HEK293 (cell line): Measurements from ENCODE around the gene GEN1.

Source experiments
- CTCF ChIA-PET: fragments of 350-600 bp; formaldehyde crosslinking; extraction: SDS; loops from one replicate; lab custom pipeline; 2021; ENCODE audit warnings: antibody characterized with exemption; lab: Yijun Ruan, JAX
- POLR2A ChIA-PET: fragments of 300-600 bp; formaldehyde crosslinking; extraction: SDS; loops from one replicate; lab custom pipeline; 2020; ENCODE audit warnings: antibody characterized with exemption, inconsistent platforms; lab: Yijun Ruan, JAX
- H3K27ac ChIP-seq: fragments of 200-500 bp; sonication (Bioruptor generic); 2 replicates; pipeline ENCODE4 v1.5.1; 2014; ENCODE audit warnings: low read depth, low read length, control low read depth, inconsistent platforms; ENCODE audit errors: extremely low read depth
- H3K36me3 ChIP-seq, 2 experiments: fragments of 200-500 bp in 1 of 2; sonication (Bioruptor generic) in 1 of 2; 1 replicate in 1 of 2; 2 replicates in 1 of 2; pipeline ENCODE4 v1.5.1; 2014 to 2017; ENCODE audit warnings: inconsistent platforms in 2 of 2, low read length in 2 of 2; ENCODE audit not compliant: control insufficient read depth in 2 of 2, insufficient read depth in 1 of 2
- H3K4me1 ChIP-seq: fragments of 200-500 bp; sonication (Bioruptor generic); 2 replicates; pipeline ENCODE4 v1.5.1; 2014; ENCODE audit warnings: mild to moderate bottlenecking, low read length, inconsistent platforms; ENCODE audit not compliant: control insufficient read depth, insufficient read depth
- H3K4me3 ChIP-seq: 2 replicates; pipeline ENCODE4 v1.5.1; 2011; ENCODE audit warnings: low read depth, mild to moderate bottlenecking, control low read depth, low read length, moderate library complexity
- H3K9me3 ChIP-seq: fragments of 200-500 bp; sonication (Bioruptor generic); 2 replicates; pipeline ENCODE4 v1.5.1; 2014; ENCODE audit warnings: low read depth, low read length, inconsistent platforms; ENCODE audit not compliant: control insufficient read depth, insufficient read depth
- ELK4 ChIP-seq: IDR thresholded peaks from 2 replicates; pipeline ENCODE4 v1.6.1; 2011; ENCODE audit warnings: mild to moderate bottlenecking, low read depth, low read length, borderline replicate concordance
- GFI1B ChIP-seq: fragments of 450-650 bp; formaldehyde crosslinking; IDR thresholded peaks from 2 replicates; pipeline ENCODE4 v1.5.1; 2016; ENCODE audit warnings: missing biosample characterization, missing genetic modification characterization
- HOXD13 ChIP-seq: sonication (generic); formaldehyde crosslinking; IDR thresholded peaks from 2 replicates; pipeline ENCODE4 v1.8.0; 2022; ENCODE audit warnings: missing genetic modification reagents, borderline replicate concordance
- RBAK ChIP-seq: fragments of 450-650 bp; formaldehyde crosslinking; IDR thresholded peaks from 2 replicates; pipeline ENCODE4 v1.5.1; 2016; ENCODE audit warnings: missing biosample characterization, missing genetic modification characterization
- SCRT1 ChIP-seq: fragments of 450-650 bp; formaldehyde crosslinking; IDR thresholded peaks from 2 replicates; pipeline ENCODE4 v1.5.1; 2016; ENCODE audit warnings: missing biosample characterization, missing genetic modification characterization, borderline replicate concordance
- ZBTB6 ChIP-seq: fragments of 450-650 bp; formaldehyde crosslinking; IDR thresholded peaks from 2 replicates; pipeline ENCODE4 v1.5.1; 2017; ENCODE audit warnings: missing biosample characterization, missing genetic modification characterization
- ZFHX2 ChIP-seq: fragments of 450-650 bp; formaldehyde crosslinking; conservative IDR thresholded peaks from 2 replicates; pipeline ENCODE4 v1.5.1; 2016; ENCODE audit warnings: missing biosample characterization, missing genetic modification characterization
- ZFP37 ChIP-seq: fragments of 450-650 bp; formaldehyde crosslinking; IDR thresholded peaks from 2 replicates; pipeline ENCODE4 v1.5.1; 2016; ENCODE audit warnings: missing biosample characterization, missing genetic modification characterization
- ZNF140 ChIP-seq: fragments of 450-650 bp; formaldehyde crosslinking; IDR thresholded peaks from 2 replicates; pipeline ENCODE4 v1.5.1; 2016; ENCODE audit warnings: missing biosample characterization, missing genetic modification characterization
- ZNF157 ChIP-seq: fragments of 450-650 bp; formaldehyde crosslinking; IDR thresholded peaks from 2 replicates; pipeline ENCODE4 v1.5.1; 2016; ENCODE audit warnings: missing biosample characterization, missing genetic modification characterization
- ZNF2 ChIP-seq: fragments of 450-650 bp; formaldehyde crosslinking; IDR thresholded peaks from 2 replicates; pipeline ENCODE4 v1.5.1; 2016; ENCODE audit warnings: missing biosample characterization, missing genetic modification characterization
- ZNF248 ChIP-seq: fragments of 450-650 bp; formaldehyde crosslinking; IDR thresholded peaks from 2 replicates; pipeline ENCODE4 v1.5.1; 2017; ENCODE audit warnings: missing biosample characterization, missing genetic modification characterization
- ZNF391 ChIP-seq: fragments of 450-650 bp; formaldehyde crosslinking; IDR thresholded peaks from 2 replicates; pipeline ENCODE4 v1.5.1; 2016; ENCODE audit warnings: low read depth, missing biosample characterization, missing genetic modification characterization, borderline replicate concordance
- ZNF404 ChIP-seq: fragments of 450-650 bp; formaldehyde crosslinking; IDR thresholded peaks from 2 replicates; pipeline ENCODE4 v1.5.1; 2017; ENCODE audit warnings: missing biosample characterization, missing genetic modification characterization
- ZNF501 ChIP-seq: fragments of 450-650 bp; formaldehyde crosslinking; IDR thresholded peaks from 2 replicates; pipeline ENCODE4 v1.5.1; 2016; ENCODE audit warnings: missing biosample characterization, missing genetic modification characterization
- ZNF513 ChIP-seq: fragments of 450-650 bp; IDR thresholded peaks from 2 replicates; pipeline ENCODE4 v1.5.1; 2018; ENCODE audit warnings: missing biosample characterization, missing genetic modification characterization
- ZNF518A ChIP-seq: fragments of 450-650 bp; formaldehyde crosslinking; conservative IDR thresholded peaks from 2 replicates; pipeline ENCODE4 v1.5.1; 2016; ENCODE audit warnings: low read depth, missing biosample characterization, missing genetic modification characterization
- ZNF561 ChIP-seq: fragments of 450-650 bp; IDR thresholded peaks from 2 replicates; pipeline ENCODE4 v1.5.1; 2018; ENCODE audit warnings: missing biosample characterization, missing genetic modification characterization, borderline replicate concordance
- ZNF585B ChIP-seq: fragments of 450-650 bp; formaldehyde crosslinking; IDR thresholded peaks from 2 replicates; pipeline ENCODE4 v1.5.1; 2016; ENCODE audit warnings: missing biosample characterization, missing genetic modification characterization
- ZNF629 ChIP-seq: fragments of 450-650 bp; formaldehyde crosslinking; IDR thresholded peaks from 2 replicates; pipeline ENCODE4 v1.5.1; 2017; ENCODE audit warnings: missing biosample characterization, missing genetic modification characterization
- ZNF645 ChIP-seq: fragments of 450-650 bp; formaldehyde crosslinking; IDR thresholded peaks from 2 replicates; pipeline ENCODE4; 2016; ENCODE audit warnings: missing biosample characterization, missing genetic modification characterization
- ZNF747 ChIP-seq: fragments of 450-650 bp; formaldehyde crosslinking; IDR thresholded peaks from 2 replicates; pipeline ENCODE4 v1.5.1; 2016; ENCODE audit warnings: missing biosample characterization, missing genetic modification characterization
- ZNF768 ChIP-seq: fragments of 450-650 bp; formaldehyde crosslinking; IDR thresholded peaks from 2 replicates; pipeline ENCODE4 v1.5.1; 2018; ENCODE audit warnings: missing biosample characterization, mild to moderate bottlenecking, missing genetic modification characterization
- ZNF776 ChIP-seq: fragments of 450-650 bp; formaldehyde crosslinking; IDR thresholded peaks from 2 replicates; pipeline ENCODE4 v1.5.0; 2017; ENCODE audit warnings: missing biosample characterization, missing genetic modification characterization, borderline replicate concordance

Gene GEN1

GRCh38 chr2:17729880-17730279 is 24.1 kb upstream of the GEN1 start (continued):
- no peak for TF ChIP-seq ZNF645
- no peak for TF ChIP-seq SCRT1 (tag by site-specific recombination)
- no peak for TF ChIP-seq ZNF2
- TF ChIP-seq ZNF157 (tag by site-specific recombination), result no peak
- TF ChIP-seq ZNF747 (tag by site-specific recombination), result no peak
- TF ChIP-seq ZFP37 (tag by site-specific recombination), result no peak
- TF ChIP-seq RBAK (tag by site-specific recombination), result no peak
- TF ChIP-seq, all 188 proteins: peak for 0

- ChIA-PET CTCF (interaction anchor here (0.7 kb wide), 2 partner anchors 76 to 104 kb away, joined by 3 read pairs; no protein-coding TSS in a partner anchor), POLR2A (interaction anchor here (1.3 kb wide), 1 partner anchor 20 kb away, joined by 4 read pairs; the partner anchor contains the start of genes GEN1 and SMC6)
- TF ChIP-seq ZFHX2 (no peak), ZNF248 (tag by site-specific recombination) (no peak)
- Histone ChIP-seq H3K4me1 (no peaks in the 10 kb centered on the region), H3K36me3 (peaks cover 69 to 84% of the 10 kb centered on the region in 2 experiments), H3K9me3 (no peaks in the 10 kb centered on the region), H3K27ac (no peak overlapping the region), H3K4me3 (no peak overlapping the region)
These were observed 20.3 kb upstream of the GEN1 start for GRCh38 chr2:17733599-17733998.

- Histone ChIP-seq H3K9me3 (no peaks in the 10 kb centered on the region), H3K4me3 (no peak overlapping the region), H3K4me1 (no peaks in the 10 kb centered on the region), H3K27ac (no peak overlapping the region), H3K36me3 (peaks cover 66 to 85% of the 10 kb centered on the region in 2 experiments)
- TF ChIP-seq ZNF518A (tag by site-specific recombination), result no peak
- TF ChIP-seq ZNF776 (tag by site-specific recombination), result no peak
- no peak for TF ChIP-seq HOXD13 (CRISPR knock-in tag)
- TF ChIP-seq ZNF561 (tag by site-specific recombination), result no peak
- TF ChIP-seq ZNF501 (tag by site-specific recombination), result no peak
- no peak for TF ChIP-seq ZBTB6 (tag by site-specific recombination)
- no peak for TF ChIP-seq ZNF404 (tag by site-specific recombination)
- no peak for TF ChIP-seq ZNF768 (tag by site-specific recombination)
- no peak for TF ChIP-seq ZNF248 (tag by site-specific recombination)
- TF ChIP-seq ZNF629 (tag by site-specific recombination), result no peak
- no peak for TF ChIP-seq GFI1B (tag by site-specific recombination)
- TF ChIP-seq ZNF391, result no peak
- no peak for TF ChIP-seq ZNF513 (tag by site-specific recombination)
- TF ChIP-seq ZNF585B (tag by site-specific recombination), result no peak
- no peak for TF ChIP-seq ZNF140 (tag by site-specific recombination)
- no peak for TF ChIP-seq SCRT1 (tag by site-specific recombination)
- no peak for TF ChIP-seq ELK4
- ChIA-PET POLR2A (interaction anchor here (0.7 kb wide), 1 partner anchor 18 kb away, joined by 3 read pairs; the partner anchor contains the start of genes GEN1 and SMC6), CTCF (interaction anchor here (0.7 kb wide), 1 partner anchor 272 kb away, joined by 3 read pairs; no protein-coding TSS in a partner anchor)
These were observed 18.1 kb upstream of the GEN1 start for GRCh38 chr2:17735864-17736263.
